Osteoblast (primary cell): ENCODE measurements around the gene GRM5. TPM values are rescaled to one million over a fixed set of nuclear protein-coding genes. Genes with fewer than 3 reads are reported as not detected.
A peak's percentile ranks its signal among the peaks of the same experiment; 100 is the strongest.

ENCODE experiments used
- DNase-seq: peaks from one replicate; pipeline ENCODE4 v3.0.0; 2011; ENCODE audit warnings: low spot score, mixed read lengths; ENCODE audit not compliant: insufficient read length; ENCODE audit errors: missing footprints
- H2AFZ ChIP-seq: 2 replicates; pipeline ENCODE4 v1.6.0; 2011; ENCODE audit warnings: mild to moderate bottlenecking, low read length
- H3K27ac ChIP-seq: 2 replicates; pipeline ENCODE4 v1.5.1; 2011; ENCODE audit warnings: mild to moderate bottlenecking, low read depth, low read length, moderate library complexity
- H3K27me3 ChIP-seq: 2 replicates; pipeline ENCODE4 v1.6.0; 2012; ENCODE audit warnings: mild to moderate bottlenecking, control low read depth, inconsistent platforms, low read length, moderate library complexity; ENCODE audit not compliant: insufficient read depth
- H3K36me3 ChIP-seq: 2 replicates; pipeline ENCODE4 v1.5.1; 2011; ENCODE audit warnings: mild to moderate bottlenecking, low read length, control low read depth, moderate library complexity; ENCODE audit not compliant: insufficient read depth
- H3K4me1 ChIP-seq: 2 replicates; pipeline ENCODE4 v1.5.1; 2011; ENCODE audit warnings: mild to moderate bottlenecking, low read length, control low read depth, moderate library complexity; ENCODE audit not compliant: insufficient read depth
- H3K4me2 ChIP-seq: 2 replicates; pipeline ENCODE4 v1.6.0; 2011; ENCODE audit warnings: mild to moderate bottlenecking, low read length; ENCODE audit not compliant: insufficient read depth
- H3K4me3 ChIP-seq: fragments of 200-600 bp; sonication (generic); 3 replicates; pipeline ENCODE4 v1.5.1; 2012; ENCODE audit warnings: mild to moderate bottlenecking, low read length, inconsistent platforms; ENCODE audit not compliant: insufficient read depth
- H3K79me2 ChIP-seq: 2 replicates; pipeline ENCODE4 v1.6.0; 2012; ENCODE audit warnings: mild to moderate bottlenecking, low read length, control low read depth, inconsistent platforms; ENCODE audit not compliant: insufficient read depth
- H3K9me3 ChIP-seq: 2 replicates; pipeline ENCODE4 v1.5.1; 2011; ENCODE audit warnings: low read depth, low read length, control low read depth
- H4K20me1 ChIP-seq: 2 replicates; pipeline ENCODE4 v1.6.0; 2012; ENCODE audit warnings: mild to moderate bottlenecking, low read length, control low read depth; ENCODE audit not compliant: insufficient read depth
- total RNA-seq: library from RNA; depleted of rRNA; stranded (reverse); fragments of >200 nt; gene quantifications from 2 replicates; pipeline ENCODE4 v1.2.3, GENCODE V29; 2012
- TF ChIP-seq, protein P1 (sequence below): IDR thresholded peaks from 2 replicates; pipeline ENCODE4 v1.5.1; 2011; ENCODE audit warnings: mild to moderate bottlenecking, low read depth, low read length, moderate library complexity; ENCODE audit errors: extremely low read depth

GRM5 gene
- total RNA-seq, 1 donor = not detected

DNA sequence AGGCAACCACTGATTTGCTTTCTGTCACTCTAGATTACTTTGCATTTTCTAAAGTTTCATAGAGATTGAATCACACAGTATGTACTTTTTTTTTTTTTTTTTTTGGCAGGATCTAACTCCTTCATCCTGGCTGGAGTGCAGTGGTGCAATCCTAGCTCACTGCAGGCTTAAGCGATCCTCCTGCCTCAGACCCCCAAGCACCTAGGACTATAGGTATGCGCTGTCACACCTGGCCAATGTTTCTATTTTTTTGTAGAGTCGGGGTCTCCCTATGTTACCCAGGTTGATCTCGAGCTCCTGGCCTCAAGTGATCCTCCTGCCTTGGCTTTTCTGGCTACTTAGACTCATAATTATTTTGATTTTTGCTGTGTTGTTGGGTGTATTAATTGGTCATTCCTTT lies 433.6 kb downstream of the GRM5 start:
- H3K79me2 ChIP-seq = no peaks in the 10 kb centered on the region
- no peaks in the 10 kb centered on the region for H4K20me1 ChIP-seq
- H3K27ac ChIP-seq = no peak overlapping the region
- H3K4me2 ChIP-seq = no peak overlapping the region
- H3K9me3 ChIP-seq = no peaks in the 10 kb centered on the region
- no peak for DNase-seq
- no peak overlapping the region for H3K4me3 ChIP-seq
- TF ChIP-seq, protein P1, sequence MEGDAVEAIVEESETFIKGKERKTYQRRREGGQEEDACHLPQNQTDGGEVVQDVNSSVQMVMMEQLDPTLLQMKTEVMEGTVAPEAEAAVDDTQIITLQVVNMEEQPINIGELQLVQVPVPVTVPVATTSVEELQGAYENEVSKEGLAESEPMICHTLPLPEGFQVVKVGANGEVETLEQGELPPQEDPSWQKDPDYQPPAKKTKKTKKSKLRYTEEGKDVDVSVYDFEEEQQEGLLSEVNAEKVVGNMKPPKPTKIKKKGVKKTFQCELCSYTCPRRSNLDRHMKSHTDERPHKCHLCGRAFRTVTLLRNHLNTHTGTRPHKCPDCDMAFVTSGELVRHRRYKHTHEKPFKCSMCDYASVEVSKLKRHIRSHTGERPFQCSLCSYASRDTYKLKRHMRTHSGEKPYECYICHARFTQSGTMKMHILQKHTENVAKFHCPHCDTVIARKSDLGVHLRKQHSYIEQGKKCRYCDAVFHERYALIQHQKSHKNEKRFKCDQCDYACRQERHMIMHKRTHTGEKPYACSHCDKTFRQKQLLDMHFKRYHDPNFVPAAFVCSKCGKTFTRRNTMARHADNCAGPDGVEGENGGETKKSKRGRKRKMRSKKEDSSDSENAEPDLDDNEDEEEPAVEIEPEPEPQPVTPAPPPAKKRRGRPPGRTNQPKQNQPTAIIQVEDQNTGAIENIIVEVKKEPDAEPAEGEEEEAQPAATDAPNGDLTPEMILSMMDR = no peak
- H3K36me3 ChIP-seq = no peaks in the 10 kb centered on the region
- no peak overlapping the region for H2AFZ ChIP-seq
- no peaks in the 10 kb centered on the region for H3K4me1 ChIP-seq
- H3K27me3 ChIP-seq = no peaks in the 10 kb centered on the region

DNA sequence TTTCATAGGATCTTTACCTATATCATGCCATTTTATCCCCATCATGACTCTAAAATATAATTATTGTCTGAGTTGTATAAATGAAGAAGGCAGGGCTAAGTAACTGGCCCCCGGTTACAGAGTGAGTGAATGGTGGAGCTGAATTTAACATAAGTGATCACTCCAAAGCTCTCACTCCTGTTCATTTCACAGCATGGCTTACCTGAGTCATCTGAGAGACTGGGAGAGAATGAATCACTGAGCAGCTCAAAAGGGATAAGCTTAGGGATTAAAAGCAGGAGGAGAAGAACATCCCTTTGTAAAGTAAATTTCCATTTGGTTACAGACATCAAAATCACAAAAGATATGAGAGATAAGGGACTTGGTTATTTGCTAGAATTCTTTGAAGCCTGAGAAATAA lies 434.3 kb downstream of the GRM5 start:
- DNase-seq = no peak

DNA sequence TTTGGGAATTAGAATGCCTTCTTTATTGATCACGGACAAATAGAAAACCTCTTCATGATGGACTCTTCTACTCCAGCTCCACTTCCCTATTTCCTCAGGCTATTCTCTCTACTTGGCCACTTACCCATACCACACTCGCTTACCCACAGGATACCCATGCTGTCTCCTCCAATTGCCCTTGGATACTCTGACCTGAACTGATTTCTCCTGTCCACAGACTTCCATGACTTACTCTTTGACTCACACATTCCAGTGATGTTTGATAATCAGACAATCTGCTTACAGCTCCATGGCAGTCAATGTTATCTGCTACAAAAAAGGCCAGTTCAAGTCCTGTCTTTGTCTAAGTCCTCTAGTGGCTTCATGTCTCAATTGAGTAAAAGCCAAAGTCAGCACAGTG lies 436.3 kb downstream of the GRM5 start:
- TF ChIP-seq, protein P1 = no peak
- H3K27me3 ChIP-seq = no peaks in the 10 kb centered on the region
- H3K4me1 ChIP-seq = no peaks in the 10 kb centered on the region
- H3K79me2 ChIP-seq = no peaks in the 10 kb centered on the region
- no peaks in the 10 kb centered on the region for H3K9me3 ChIP-seq
- H2AFZ ChIP-seq = no peak overlapping the region
- no peaks in the 10 kb centered on the region for H4K20me1 ChIP-seq
- H3K4me3 ChIP-seq = no peak overlapping the region
- H3K4me2 ChIP-seq = no peak overlapping the region
- H3K36me3 ChIP-seq = no peaks in the 10 kb centered on the region
- no peak for DNase-seq
- no peak overlapping the region for H3K27ac ChIP-seq

More for the DNA sequence above, 434.3 kb downstream of the GRM5 start:
- Histone ChIP-seq H3K4me3 (no peak overlapping the region), H3K79me2 (no peaks in the 10 kb centered on the region), H3K36me3 (no peaks in the 10 kb centered on the region), H4K20me1 (no peaks in the 10 kb centered on the region), H3K9me3 (no peaks in the 10 kb centered on the region), H3K27ac (no peak overlapping the region), H3K27me3 (no peaks in the 10 kb centered on the region), H3K4me2 (no peak overlapping the region), H2AFZ (no peak overlapping the region), H3K4me1 (no peaks in the 10 kb centered on the region)
- TF ChIP-seq, protein P1 = no peak

DNA sequence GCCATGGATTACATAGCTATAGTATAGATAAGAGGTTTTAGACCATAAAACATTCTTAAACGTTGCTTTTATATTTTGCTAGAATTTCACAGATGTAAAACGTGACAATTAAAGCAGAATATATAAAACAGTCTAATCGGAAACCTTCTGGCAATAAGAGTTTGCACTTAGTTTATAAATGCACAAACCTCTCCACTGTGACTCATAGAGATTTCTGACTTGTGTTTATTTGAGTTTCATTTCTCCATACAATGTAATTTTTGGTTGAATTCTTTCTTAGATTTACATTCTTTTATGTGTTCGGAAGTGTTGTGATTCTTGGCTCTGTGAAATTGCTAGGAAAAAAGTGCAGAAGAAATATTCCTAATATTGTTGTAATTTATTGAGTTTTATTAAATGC lies 439.6 kb downstream of the GRM5 start:
- Histone ChIP-seq H3K4me1 (no peaks in the 10 kb centered on the region), H3K9me3 (no peaks in the 10 kb centered on the region), H3K27me3 (no peaks in the 10 kb centered on the region), H3K4me3 (no peak overlapping the region), H4K20me1 (no peaks in the 10 kb centered on the region), H3K36me3 (no peaks in the 10 kb centered on the region), H3K27ac (no peak overlapping the region), H2AFZ (no peak overlapping the region), H3K4me2 (peak overlapping the region; percentile 14), H3K79me2 (no peaks in the 10 kb centered on the region)
- DNase-seq = no peak
- TF ChIP-seq, protein P1 = no peak
